Activated naive CD8-positive, alpha-beta T cell (primary cell): Measurements from ENCODE around the gene AHNAK.
"Not testable (repeated sequence)": the region's sequence is repeated elsewhere in the genome, so short reads cannot be mapped to it uniquely, and the experiment has no call there.

ENCODE experiments used
- H3K27ac Mint-ChIP-seq: one replicate; pipeline ENCODE4 v1.8.0; 2021; ENCODE audit warnings: mixed read lengths
- H3K27me3 Mint-ChIP-seq: one replicate; pipeline ENCODE4 v1.8.0; 2021; ENCODE audit warnings: mixed read lengths
- H3K36me3 Mint-ChIP-seq: one replicate; pipeline ENCODE4 v1.8.0; 2021; ENCODE audit warnings: mixed read lengths
- H3K4me1 Mint-ChIP-seq: one replicate; pipeline ENCODE4 v1.8.0; 2021; ENCODE audit warnings: low read depth, mixed read lengths
- H3K4me3 Mint-ChIP-seq: one replicate; pipeline ENCODE4 v1.8.0; 2021; ENCODE audit warnings: mild to moderate bottlenecking, mixed read lengths
- H3K9me3 Mint-ChIP-seq: one replicate; pipeline ENCODE4 v1.8.0; 2021; ENCODE audit warnings: low read depth, mixed read lengths

Gene AHNAK

DNA sequence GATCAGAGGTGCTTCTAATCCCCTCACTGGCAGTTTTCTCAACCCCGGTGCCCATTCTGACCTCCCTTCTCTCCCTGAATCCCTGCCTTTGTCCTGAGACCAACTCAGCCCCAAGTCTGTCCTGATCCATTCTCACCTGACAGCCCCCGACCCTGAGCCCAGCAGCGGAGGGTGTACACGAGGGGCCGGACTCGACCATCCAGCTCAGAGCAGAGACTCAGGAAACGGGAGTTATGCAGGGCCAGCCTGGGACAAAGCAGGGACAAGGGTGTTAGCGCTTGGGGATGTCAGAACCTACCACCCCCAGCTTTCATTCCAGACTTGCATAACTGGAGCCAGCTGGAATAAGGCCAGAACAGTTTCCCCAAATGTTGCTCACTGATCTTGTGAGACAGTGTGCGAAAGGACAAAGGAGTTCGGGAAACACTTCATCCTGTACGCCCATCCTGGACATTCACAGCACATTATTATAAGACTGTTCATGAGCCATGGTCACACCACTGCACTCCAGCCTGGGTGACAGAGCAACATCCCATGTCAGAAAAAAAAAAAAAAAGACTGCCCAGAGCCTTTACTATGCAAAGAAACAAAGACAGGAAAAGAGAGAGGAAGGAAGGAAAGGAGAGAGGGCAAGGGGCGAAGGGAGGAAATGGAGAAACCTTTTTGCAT, 30.6 kb upstream of the AHNAK start:
- Mint-ChIP-seq H3K4me1 (peaks cover 26% of the 10 kb centered on the region), H3K27ac (no peak overlapping the region), H3K4me3 (no peak overlapping the region), H3K36me3 (peaks cover 11% of the 10 kb centered on the region), H3K9me3 (no peaks in the 10 kb centered on the region), H3K27me3 (no peaks in the 10 kb centered on the region)

DNA sequence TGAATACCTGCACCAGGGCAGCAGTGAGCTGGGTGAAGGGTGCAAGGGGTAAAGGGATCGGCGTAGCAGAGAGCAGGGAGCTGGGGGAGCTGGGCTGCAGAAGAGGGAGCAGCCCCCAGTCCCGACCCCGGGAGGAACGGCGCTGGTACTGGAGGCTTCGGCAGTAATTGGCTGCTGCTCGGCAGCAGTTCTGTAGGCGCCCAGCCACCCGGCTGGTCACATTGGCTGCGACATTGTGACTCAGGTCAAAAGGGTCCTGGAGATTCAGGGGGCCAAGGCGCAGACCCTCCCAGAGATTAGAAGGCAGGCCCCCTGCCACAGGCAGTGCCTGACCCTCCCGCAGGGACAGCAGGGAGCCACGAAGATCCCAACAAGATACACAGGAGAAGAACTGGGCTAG, 29.2 kb upstream of the AHNAK start:
- Mint-ChIP-seq H3K27ac (peak overlapping the region; percentile 98), H3K27me3 (no peaks in the 10 kb centered on the region), H3K4me3 (peak overlapping the region; percentile 82), H3K9me3 (no peaks in the 10 kb centered on the region), H3K4me1 (peaks cover 37% of the 10 kb centered on the region), H3K36me3 (peaks cover 17% of the 10 kb centered on the region)

GRCh38 chr11:62575156-62575555, 28.6 kb upstream of the AHNAK start:
- H3K9me3 Mint-ChIP-seq, result no peaks in the 10 kb centered on the region
- peaks cover 41% of the 10 kb centered on the region for H3K4me1 Mint-ChIP-seq
- peaks cover 17% of the 10 kb centered on the region for H3K36me3 Mint-ChIP-seq
- H3K27ac Mint-ChIP-seq, result peak overlapping the region; percentile 98
- peak overlapping the region; percentile 99 for H3K4me3 Mint-ChIP-seq
- H3K27me3 Mint-ChIP-seq, result no peaks in the 10 kb centered on the region

DNA sequence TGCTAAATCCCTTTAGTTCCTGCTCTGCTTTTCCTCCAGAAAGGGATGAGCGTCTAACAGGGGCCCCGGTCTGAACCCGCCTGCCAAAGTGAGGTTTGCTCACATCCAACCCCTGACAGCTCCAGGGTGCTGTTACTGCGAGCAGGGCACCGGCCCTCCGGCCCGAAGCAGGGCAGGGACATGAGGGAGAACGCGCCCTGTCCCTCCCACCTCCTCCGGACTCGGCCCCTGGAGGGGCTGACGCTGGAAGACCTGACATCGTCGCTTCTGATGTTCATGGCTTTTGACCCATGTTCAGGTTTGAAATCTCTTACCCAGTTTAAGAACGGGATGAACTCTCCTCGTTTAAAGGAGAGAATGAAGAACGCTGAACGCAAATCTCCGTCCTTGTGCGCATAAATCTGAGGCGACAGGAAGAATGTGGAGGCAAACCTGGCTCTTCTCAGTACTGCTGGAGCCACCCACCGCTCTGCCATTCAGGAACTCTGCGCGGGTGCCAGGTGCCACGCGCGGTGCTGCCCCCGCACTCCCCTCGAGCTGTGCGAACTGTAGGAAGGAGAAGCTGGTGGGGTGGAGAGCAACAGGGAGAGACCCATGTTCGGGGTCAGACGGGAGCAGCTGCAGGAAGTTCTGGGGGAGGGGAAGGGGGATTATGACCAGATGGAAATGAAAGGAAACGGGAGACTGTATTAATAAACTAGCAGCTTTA, 27.9 kb upstream of the AHNAK start:
- peak overlapping the region; percentile 99 for H3K4me3 Mint-ChIP-seq
- H3K27me3 Mint-ChIP-seq, result no peaks in the 10 kb centered on the region
- peak overlapping the region; percentile 98 for H3K27ac Mint-ChIP-seq
- peaks cover 17% of the 10 kb centered on the region for H3K36me3 Mint-ChIP-seq
- H3K9me3 Mint-ChIP-seq, result no peaks in the 10 kb centered on the region
- peaks cover 47% of the 10 kb centered on the region for H3K4me1 Mint-ChIP-seq

GRCh38 chr11:62573592-62574362, 27.2 kb upstream of the AHNAK start, which contains the start of gene EEF1G:
Gene EEF1G (minus strand): TSS chr11:62573891. CDS start chr11:62573842, 49 bp downstream.
- Mint-ChIP-seq H3K27ac (peak within 1 kb of the TSS; percentile 98), H3K4me3 (peak within 1 kb of the TSS; percentile 99), H3K4me1 (peaks cover 49% of the 10 kb centered on the region), H3K36me3 (peaks cover 17% of the 10 kb centered on the region), H3K27me3 (no peaks in the 10 kb centered on the region), H3K9me3 (no peaks in the 10 kb centered on the region)

- Mint-ChIP-seq H3K27ac (peak overlapping the region; percentile 98), H3K36me3 (peaks cover 17% of the 10 kb centered on the region), H3K4me1 (peaks cover 49% of the 10 kb centered on the region), H3K4me3 (peak overlapping the region; percentile 99), H3K27me3 (no peaks in the 10 kb centered on the region), H3K9me3 (no peaks in the 10 kb centered on the region)
Observed at GRCh38 chr11:62573006-62573591, 26.5 kb upstream of the AHNAK start.

DNA sequence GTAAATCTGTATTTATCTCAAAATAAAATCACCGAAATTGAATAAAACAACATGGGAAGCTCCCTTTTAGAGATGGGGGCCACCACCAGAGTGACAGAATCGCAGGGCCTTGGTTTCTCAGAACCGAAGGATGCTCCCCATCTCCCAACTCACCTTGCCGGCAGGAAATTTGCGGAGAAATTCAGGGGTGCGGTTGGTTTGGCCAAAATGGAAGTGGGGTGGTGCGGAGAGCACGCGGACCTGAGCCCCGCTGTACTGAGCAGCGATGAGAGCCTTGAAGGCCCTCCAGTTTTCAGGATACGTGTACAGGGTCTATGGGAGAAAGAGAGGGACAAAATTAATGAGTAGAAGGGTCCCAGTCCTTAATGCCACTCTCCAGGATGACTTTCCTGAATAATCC, 25.8 kb upstream of the AHNAK start:
- Mint-ChIP-seq H3K27me3 (no peaks in the 10 kb centered on the region), H3K4me1 (peaks cover 51% of the 10 kb centered on the region), H3K4me3 (peak overlapping the region; percentile 99), H3K27ac (peak overlapping the region; percentile 98), H3K9me3 (no peaks in the 10 kb centered on the region), H3K36me3 (peaks cover 17% of the 10 kb centered on the region)

GRCh38 chr11:62571493-62571892, 24.9 kb upstream of the AHNAK start:
- peaks cover 58% of the 10 kb centered on the region for H3K4me1 Mint-ChIP-seq
- H3K27ac Mint-ChIP-seq, result peak overlapping the region; percentile 98
- H3K36me3 Mint-ChIP-seq, result peaks cover 17% of the 10 kb centered on the region
- H3K27me3 Mint-ChIP-seq, H3K9me3 Mint-ChIP-seq: not testable (repeated sequence)
- H3K4me3 Mint-ChIP-seq, result peak overlapping the region; percentile 99

- peaks cover 62% of the 10 kb centered on the region for H3K4me1 Mint-ChIP-seq
- not testable (repeated sequence) for H3K27me3 Mint-ChIP-seq, H3K9me3 Mint-ChIP-seq
- peak overlapping the region; percentile 98 for H3K27ac Mint-ChIP-seq
- peaks cover 17% of the 10 kb centered on the region for H3K36me3 Mint-ChIP-seq
- peak overlapping the region; percentile 99 for H3K4me3 Mint-ChIP-seq
Observed at GRCh38 chr11:62570903-62571302, 24.3 kb upstream of the AHNAK start.

DNA sequence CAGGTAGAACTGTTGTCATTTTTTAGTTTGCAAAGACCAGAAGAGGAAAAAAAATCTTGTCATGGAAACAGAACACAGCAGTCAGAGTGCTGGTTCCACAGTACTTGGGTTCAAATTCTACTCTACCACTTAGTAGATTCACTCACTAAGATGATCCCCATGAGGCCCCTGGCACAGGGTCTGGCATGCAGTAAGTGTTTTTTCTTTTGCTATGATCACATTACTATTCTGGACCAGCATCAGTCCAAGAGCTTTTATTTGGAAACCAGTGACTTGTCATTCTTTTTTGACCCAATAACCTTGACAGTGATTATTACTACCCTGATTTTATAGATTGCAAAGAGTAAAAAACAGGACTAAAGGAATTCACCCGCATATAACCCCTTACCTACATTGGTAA, 23.0 kb upstream of the AHNAK start:
- Mint-ChIP-seq H3K27me3 (no peaks in the 10 kb centered on the region), H3K4me3 (peak overlapping the region; percentile 99), H3K9me3 (no peaks in the 10 kb centered on the region), H3K4me1 (peaks cover 54% of the 10 kb centered on the region), H3K36me3 (peaks cover 17% of the 10 kb centered on the region), H3K27ac (peak overlapping the region; percentile 46)

- H3K4me3 Mint-ChIP-seq, result peak overlapping the region; percentile 27
- H3K27me3 Mint-ChIP-seq, result no peaks in the 10 kb centered on the region
- H3K4me1 Mint-ChIP-seq, result peaks cover 44% of the 10 kb centered on the region
- peaks cover 11% of the 10 kb centered on the region for H3K36me3 Mint-ChIP-seq
- H3K27ac Mint-ChIP-seq, result peak overlapping the region; percentile 72
- no peaks in the 10 kb centered on the region for H3K9me3 Mint-ChIP-seq
Observed at GRCh38 chr11:62567018-62567633, 20.5 kb upstream of the AHNAK start.

DNA sequence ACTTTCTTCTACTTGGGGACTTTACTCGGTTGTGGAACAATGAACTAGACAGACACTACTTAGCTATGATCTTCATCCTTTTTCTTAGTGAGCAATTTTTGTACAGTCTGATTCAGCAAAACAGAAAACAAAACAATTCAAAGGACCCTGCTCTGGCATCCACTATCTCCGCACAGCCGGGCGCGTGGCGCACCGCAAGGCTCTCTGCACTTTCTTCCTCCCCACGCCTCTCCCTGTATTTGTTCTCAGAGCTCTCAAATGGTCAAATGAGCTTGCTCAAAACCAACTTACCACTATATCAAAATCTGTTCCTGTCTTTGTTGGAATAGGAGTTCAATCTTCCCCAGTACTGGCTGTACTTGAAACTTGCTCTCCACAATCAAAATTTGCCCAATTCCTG, 19.6 kb upstream of the AHNAK start:
- peaks cover 39% of the 10 kb centered on the region for H3K4me1 Mint-ChIP-seq
- peak overlapping the region; percentile 70 for H3K27ac Mint-ChIP-seq
- no peaks in the 10 kb centered on the region for H3K27me3 Mint-ChIP-seq
- H3K4me3 Mint-ChIP-seq, result peak overlapping the region; percentile 41
- no peaks in the 10 kb centered on the region for H3K9me3 Mint-ChIP-seq
- H3K36me3 Mint-ChIP-seq, result peaks cover 5% of the 10 kb centered on the region

DNA sequence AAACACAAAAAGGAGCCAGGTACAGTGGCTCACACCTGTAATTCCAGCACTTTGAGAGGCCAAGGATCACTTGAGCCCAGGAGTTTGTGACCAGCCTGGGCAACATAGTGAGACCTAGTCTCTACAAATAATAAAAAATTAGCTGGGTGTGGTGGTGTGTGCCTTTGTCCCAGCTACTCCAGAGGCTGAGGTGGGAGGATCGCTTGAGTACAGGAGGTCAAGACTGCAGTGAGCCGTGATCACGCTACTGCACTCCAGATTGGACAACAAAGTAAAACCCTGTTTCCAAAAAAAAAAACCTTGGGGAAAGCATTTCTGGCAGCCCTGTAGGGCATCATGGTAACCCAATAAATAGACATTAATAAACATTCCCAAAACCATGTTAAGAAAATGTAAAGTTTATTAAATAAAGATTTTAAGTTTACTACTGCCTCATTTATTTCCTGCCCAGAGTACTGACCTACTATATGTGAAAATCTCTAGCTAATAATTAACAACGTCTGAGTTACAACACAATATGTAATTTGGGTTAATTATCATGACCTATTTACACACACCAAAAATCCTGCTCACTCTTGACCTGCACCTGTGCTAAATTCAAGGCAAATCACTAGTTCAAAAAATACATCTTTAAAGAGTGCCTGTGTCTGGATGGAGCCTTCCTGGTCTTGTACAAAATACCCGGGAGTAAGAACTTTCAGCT, 18.6 kb upstream of the AHNAK start:
- H3K27ac Mint-ChIP-seq, result peak overlapping the region; percentile 8
- no peaks in the 10 kb centered on the region for H3K27me3 Mint-ChIP-seq
- no peak overlapping the region for H3K4me3 Mint-ChIP-seq
- H3K4me1 Mint-ChIP-seq, result peaks cover 41% of the 10 kb centered on the region
- no peaks in the 10 kb centered on the region for H3K36me3 Mint-ChIP-seq
- no peaks in the 10 kb centered on the region for H3K9me3 Mint-ChIP-seq

GRCh38 chr11:62561677-62562230, 15.1 kb upstream of the AHNAK start:
- H3K27ac Mint-ChIP-seq, result peak overlapping the region; percentile 16
- H3K9me3 Mint-ChIP-seq, H3K4me3 Mint-ChIP-seq, H3K36me3 Mint-ChIP-seq, H3K27me3 Mint-ChIP-seq: not testable (repeated sequence)
- H3K4me1 Mint-ChIP-seq, result peaks cover 54% of the 10 kb centered on the region
